HG03280 (cell line): Measurements from ENCODE around the gene GFAP.
"Not testable (repeated sequence)": the region's sequence is repeated elsewhere in the genome, so short reads cannot be mapped to it uniquely, and the experiment has no call there.

Experiments used
- ATAC-seq: cut with Tn5 transposase; IDR thresholded peaks from one replicate; pipeline ENCODE4 v1.9.1; 2021; ENCODE audit warnings: mild to moderate bottlenecking, moderate library complexity; ENCODE audit not compliant: unreplicated experiment

The GFAP gene

DNA sequence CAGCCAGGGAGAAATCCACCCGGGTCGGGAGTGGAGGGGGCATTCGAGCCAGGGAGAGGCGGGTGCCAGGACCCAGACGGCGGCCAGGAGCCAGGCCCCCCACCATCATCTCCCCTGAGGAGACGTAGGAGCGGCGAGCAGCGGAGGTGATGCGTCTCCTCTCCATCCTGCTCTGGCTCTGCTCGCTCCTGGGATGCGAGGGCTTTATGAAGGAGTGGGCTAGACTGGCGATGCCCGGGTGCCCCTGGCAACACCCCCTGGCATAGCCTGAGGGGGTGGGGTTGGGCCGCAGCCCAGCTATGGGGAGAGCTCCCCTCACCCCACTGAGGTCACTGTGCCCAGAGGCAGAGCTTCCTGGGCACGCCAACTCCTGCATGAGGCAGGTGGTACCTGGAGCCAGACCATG lies at the start of gene GFAP:
TSS of gene GFAP (minus strand) at position 180 of the 406 bp plus-strand sequence. CDS start at position 166, 14 bp downstream.
- ATAC-seq = no peak

DNA sequence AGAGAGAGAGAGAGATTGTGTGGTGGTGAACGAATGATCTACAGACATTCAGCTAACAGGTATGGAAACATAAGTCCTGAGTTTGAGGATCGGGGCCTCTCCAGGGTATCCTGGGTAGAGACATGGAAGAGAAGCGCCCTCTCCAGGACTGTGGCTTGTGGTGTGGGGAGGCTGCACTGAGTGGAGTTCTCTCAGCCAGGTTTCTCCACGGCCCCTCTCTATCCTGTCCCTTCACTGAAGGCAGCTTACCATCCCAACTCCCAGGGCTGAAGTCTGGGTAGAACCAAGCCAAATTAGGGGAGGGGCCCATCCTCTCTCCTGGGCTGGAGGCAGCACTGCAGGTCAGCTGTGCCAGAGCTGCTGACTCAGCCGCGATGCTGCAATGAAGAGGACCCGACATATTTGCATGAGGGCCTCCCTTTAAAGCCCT lies 46.6 kb upstream of the GFAP start:
- no peak for ATAC-seq

DNA sequence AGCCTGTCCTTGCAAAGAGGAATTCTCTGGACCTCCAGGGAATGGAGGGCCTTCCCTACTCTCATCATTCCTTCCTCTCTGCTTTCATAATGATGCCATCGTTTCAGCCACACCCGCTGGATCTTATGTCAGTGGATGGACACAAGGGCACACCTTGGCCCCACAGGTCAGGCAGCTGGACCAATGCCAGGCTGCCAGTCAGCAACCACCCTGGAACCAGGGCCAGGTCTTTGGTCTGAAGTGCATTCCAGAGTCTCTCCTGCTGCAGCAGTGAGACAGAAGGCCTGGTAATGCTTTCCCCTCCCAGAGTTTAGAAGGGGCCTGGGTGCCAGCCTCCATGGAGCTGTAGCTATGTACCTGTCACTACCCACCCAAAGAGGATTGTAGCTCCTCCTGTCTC lies 45.4 kb upstream of the GFAP start:
- ATAC-seq = no peak

DNA sequence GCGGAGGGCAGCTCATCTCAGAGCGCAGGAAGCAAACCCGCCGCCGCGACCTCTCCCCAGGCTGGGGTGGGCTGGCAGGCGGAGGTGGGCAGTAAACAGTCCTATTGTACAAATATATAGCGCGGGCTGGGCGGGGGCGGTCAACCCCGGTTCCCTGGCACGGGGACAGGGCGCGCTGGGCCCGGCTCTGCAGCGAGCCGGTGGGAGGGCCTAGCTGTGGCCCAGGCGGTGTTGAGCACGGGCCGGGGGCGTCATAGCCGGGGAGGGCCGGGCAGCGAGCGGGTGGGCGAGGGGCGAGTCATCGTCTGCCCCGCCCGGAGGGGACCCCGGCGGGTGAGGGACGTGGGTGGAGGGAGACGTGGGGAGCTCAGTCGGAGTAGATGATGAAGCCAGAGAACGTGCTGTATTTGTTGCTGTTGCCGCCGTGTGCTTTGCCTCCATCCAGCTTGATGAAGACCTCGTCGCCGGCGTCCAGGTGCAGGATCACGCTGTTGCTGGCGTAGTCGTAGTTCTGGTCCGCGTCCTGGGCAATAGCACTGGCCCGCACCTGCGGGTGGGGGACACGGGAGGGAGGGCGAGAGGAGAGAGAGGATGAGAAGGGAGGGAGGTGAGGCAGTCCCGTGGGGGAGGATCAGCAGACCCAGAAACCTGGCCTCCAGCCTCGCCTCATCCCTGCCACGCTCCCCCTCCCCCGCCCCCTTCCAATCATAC lies 44.7 kb upstream of the GFAP start:
- ATAC-seq = no peak

DNA sequence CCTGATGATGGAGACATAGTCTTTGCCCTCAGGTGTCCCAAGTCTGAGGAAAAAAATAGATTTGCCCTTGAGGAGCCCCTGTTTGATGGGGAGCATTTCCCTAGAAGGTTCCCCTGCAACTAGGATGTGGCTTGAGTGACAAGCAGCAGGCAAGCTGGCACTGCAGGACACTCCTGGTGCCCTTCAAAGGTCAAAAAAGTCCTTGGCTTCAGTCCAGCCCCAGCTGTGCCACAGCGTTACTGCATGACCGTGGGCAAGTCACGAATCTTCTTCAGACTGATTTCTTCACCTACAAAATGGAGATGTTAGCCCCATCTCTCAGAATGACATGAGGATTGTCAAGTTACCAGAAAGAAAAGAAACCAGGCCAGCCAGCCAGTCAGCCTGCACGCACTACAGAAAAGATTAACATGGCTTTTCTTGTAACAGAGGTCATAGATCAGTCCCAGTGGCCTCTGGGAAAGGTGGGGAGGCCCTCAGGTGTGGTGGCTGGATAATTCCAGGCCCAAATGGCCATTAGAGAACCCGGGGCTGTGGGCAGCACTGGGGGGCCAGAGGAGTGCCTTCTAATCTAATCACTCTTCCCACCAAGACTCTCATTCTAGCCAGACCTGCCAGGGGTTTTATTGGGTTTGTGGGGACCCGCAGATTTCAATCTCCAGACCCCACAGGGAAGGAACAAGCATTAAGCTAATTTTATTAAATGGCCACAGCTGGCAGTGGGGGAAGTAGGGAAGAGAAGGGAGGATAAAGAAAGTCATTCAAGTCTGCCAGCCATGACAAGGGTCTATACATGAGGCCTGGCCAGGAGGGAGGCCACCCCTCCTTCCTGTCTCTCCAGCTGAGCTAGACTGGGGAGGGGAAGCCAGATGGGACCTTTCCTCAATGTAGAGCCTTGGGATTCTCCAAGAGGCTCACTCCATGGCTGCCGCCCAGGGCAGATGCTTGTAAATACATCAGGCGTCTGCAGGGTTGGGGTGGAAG lies 42.0 kb upstream of the GFAP start:
- ATAC-seq = no peak

DNA sequence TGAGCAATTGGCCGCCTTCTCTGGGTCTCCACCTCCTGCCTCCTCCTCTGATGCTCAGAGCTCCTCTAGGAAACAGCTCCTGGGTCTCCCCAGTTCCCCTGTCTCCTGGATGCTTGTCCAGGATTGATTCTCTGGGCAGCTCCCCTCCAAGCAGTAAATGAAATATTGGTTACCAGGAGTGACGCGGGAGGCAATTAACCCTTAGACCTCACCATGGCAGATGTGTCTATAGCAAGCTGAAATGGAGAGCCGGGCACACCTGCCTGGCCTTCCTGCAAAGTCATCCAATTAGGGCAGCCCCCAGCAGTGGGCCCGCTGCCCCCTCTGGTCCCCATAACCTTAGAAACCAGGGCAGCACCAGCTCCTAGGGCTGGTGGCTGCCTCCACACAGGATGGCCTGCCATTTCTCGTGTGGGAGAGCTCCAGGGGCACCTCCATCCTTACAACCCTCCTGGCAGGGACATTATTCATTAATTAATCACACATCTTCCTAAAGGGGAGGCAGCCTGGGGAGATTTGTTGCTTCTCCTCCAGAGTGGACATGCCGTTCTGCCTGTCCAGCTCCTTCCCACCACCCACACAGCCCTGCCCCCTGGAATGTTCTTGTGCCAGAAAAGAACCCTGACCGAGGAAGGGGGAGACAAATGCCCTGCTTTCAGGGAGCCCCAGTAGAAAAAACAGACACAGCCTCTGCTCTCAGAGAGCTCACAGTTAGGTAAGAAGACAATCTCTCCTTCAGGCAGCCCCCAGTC lies 40.5 kb upstream of the GFAP start:
- ATAC-seq = no peak

DNA sequence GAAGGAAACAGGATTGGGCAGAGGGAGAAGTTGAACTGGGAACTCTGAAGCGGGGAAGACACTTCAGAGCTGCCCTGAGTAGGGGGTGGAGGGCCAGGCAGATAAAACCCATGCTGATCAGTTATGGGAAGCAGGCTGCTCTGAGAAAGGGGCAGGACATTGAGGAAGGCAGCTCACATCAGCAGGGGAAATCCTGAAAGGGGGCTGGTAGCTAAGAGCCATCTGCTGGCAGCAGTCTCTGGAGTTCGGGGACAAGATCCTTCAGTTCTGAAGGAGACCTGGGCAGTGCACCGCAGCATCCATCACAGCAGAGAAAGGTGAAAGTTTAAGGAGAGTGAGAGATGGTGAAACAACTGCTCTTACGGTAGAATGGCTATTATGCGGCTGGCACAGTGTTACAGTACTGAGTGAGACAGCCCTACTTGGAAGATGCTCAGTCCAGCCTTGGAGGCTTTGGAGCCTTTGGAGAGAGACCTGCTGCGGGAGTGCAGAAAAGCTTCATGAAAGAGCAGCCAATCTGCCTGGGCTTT lies 37.7 kb upstream of the GFAP start:
- no peak for ATAC-seq

DNA sequence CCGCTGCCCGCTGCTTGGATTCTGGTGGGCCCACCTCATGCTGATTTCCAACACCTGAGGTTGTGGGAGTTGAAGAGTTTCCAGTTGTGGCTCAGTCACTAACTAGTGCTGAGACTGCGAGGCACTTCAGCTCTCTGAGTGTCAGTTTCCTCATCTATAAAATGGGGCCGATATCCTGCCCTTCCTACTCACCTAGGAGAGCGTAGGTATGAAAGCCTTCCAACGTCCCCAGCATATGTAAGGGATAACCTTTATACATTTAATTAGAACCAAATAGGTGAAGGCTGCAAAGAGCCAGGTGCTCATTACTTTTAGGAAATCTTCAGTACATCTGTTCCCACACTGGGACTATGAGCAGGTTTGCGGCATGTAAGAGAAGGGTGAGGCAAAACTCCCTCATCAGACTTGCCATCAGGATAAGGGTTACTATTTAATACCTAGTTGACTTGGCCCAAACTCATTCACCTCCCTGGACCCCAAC lies 33.1 kb upstream of the GFAP start:
- ATAC-seq = no peak

DNA sequence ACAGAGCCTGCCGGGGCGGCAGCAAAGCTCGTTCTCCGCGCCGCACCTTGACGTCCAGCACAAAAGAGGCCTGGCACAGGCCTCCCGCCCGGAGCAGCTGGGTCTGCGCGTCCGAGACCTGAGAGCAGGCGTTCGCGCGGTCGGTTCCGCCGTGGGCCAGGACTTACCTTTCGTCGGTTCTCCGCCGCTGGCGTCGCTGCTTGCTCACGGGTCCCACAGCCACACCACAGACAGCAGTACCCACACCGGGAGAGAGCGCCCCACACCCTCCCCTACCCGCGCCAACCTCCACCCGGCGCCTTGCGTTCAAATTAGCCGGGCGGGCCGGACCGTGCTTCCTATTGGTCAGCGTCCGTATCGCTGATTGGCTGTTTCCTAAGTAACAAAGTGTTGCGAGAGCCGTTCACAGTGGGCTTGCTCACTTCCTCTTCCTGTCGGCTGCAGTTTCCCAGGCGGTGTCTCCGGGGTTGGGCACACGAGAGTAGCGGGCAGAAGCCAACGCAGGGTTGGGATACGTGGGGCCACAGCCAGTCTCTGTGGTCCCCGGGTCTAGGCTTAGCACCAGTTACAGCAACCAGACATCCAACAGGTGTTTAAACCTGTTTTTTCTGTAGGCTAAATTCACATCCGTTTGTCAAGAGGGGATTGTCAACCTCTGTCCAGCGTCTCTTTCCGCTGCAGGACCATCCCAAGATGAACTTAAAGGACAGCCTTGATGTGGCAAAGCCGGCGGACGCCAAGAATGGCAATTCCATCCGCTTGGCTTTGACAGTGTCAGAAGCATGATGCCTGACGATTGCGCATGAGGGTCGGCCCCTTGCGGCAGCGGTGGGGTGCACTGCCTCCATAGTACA lies 32.4 kb upstream of the GFAP start, which contains the start of gene KIF18B:
TSS of gene KIF18B (minus strand) at position 313 of the 854 bp plus-strand sequence. CDS start 11,429 bp downstream, outside the sequence.
- peak; percentile 92 for ATAC-seq

DNA sequence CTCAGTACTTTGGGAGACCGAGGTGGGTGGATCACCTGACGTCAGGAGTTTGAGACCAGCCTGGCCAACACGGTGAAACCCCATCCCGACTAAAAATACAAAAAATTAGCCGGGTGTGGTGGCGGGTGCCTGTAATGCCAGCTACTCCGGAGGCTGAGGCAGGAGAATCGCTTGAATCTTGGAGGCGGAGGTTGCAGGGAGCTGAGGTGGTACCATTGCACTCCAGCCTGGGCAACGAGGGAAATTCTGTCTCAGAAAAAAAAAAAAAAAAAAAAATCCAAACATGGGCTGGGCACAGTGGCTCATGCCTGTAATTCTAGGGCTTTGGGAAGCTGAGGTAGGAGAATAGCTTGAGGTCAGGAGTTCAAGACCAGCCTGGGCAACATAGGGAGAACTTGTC lies 30.4 kb upstream of the GFAP start:
- ATAC-seq = not testable (repeated sequence)

DNA sequence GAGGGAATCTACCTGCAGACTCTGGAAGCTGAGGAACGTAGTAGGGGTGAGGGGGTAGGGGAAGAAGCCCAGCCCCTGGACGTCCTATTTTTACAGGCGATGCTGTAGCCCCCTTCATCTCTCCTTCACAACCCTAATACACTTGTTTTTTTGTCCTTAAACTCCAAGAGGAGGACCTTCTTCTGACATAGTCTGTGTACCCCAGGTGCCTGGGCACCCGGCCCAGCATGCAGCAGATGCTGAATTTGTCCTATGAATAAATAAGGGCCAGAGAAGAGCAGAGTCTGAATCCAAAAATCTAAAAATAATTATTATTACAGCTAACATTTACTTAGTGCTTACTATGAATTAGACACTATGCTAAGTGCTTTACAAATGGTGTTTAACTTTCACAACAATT lies 27.2 kb upstream of the GFAP start:
- no peak for ATAC-seq

DNA sequence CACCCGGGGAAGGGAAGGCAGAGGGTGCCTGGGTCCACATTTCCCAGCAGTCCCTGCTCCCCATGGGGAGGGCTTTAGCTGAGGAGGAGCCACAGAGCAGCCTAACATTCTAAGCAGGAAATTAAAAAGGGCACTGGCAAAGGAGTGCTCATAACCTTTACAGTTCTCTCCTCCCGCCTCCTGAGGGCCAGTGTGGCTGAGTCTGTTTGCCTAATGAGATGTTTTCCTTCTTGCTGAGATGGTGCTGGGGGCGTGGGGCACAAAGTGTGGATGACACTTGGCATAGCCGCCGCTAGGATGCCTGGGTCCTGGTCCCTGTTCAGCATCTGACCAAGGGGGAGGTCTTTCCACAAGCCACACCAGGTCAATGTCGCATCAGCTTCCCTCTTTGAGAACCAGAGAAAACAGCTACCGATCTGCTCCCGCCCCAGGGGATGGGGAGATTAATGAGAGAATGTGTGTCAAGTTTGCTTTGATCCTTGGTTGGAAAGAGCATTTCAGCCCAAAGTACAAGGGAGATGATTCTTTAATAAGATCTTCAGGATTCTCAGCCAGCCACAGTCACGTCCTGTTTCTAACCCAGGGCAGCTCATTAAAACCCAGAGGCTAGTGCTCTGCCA lies 26.5 kb upstream of the GFAP start:
- no peak for ATAC-seq

DNA sequence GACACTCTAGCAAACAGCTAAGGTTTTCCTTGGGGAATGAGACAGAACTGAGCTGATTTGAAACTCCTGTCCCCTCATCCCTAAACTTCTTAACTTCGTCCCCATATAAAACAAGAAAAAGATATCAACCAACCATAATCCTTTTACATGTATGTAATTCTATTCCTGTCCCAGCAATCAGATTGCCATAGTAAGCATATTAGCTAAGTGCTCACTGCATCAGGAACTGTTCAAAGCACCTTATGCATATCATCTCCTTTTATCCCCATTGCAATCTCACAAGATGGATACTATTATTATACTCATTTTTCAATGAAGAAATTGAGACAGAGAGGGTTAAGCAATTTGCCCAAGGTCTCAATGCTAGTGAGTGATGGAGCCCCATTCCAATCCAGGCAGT lies 25.5 kb upstream of the GFAP start:
- no peak for ATAC-seq

DNA sequence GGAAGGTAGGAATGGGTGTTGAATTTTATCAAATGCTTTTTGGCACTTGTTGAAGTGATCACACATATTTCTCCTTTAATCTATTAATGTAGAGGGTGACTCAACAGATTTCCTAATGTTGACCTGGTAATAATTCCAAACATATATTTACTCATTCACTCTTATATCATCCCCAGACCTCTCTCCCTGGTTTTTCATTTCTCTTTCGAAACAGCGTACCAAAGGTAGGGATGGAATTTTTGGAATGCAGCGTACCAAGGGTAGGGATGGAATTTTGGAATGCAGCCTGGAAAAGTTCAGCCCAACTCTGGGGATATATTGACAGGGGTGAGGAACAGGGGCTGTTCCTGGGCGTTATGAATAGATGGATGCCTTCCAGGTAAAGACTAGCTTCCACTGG lies 25.0 kb upstream of the GFAP start:
- no peak for ATAC-seq

DNA sequence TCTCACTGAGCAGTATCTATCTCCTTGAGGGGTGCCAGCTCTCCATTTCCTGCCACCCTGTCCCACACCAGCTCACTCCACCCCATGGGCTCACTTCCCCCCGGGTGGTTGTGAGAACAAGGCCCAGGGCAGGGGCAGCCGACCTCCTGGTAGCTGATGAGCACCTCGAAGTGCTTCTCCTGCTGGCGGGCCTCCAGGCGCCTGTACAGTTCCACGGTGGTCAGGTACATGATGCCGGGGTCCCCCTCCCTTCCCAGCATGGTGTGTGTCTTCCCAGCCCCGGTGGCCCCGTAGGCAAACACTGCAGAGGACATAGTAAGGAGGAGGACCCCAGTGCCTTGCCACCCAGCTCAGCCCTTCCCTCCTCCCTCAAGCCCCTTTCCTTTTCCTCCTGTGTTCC lies 19.8 kb upstream of the GFAP start:
- ATAC-seq = no peak

DNA sequence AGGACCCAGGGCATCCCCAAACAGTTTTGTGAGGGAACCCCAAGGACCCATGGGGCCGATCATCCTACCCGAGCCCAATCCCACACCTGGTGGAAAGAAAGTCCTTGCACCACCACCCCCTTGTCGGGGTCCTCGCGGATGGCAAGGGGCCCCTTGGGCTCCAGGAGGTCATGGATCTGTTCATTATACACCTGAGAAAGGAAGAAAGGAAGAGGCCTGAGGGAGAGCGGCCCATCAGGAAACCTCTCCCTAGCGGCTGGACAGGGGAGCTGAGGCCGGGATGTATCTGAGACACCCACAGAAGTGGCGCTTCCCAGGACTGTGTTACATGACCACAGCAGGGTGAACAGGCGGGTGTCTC lies 19.4 kb upstream of the GFAP start:
- ATAC-seq = no peak

DNA sequence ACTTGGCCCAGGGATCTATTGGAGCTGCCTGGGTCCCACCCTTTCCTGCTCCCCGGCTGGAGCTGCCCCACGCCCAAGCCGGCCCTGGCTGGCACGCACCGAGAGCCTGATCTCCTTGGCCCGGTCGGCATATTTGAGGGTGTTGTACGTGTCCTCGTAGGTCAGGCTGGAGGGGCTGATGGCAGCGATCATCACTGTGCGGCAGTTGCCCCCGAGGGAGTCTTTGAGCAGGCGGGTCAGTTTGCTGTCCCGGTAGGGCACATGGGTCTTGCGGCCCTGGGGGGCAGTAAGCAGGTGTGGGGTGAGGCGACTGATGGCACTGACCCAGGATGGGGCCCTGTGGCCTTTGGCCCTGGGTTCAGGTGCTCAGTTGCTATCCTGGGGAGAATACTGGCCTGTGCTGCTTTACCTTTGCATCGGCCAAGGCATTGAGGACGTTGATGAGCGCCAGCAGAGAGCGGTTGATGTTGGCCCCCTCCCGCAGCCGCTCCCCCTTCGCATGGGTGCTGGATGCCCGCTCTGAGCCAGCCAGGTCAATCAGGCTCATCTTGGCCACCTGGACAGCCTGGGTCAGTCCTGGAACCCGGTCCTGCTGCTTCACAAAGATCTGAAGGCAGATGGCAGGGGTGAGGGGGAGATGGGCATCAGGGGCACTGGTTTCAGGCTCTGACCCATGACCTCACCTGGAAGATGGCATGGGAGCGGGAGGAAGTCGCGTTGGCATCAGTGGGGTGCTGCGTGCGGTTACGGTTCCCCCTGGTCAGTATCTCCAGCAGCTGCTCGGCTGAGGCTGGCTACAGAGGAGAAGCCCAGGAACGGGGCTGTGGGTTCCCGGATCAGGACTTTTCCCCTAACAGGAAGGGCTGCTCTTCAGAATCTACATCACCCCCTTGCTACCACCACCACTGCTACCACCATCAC lies 18.8 kb upstream of the GFAP start:
- ATAC-seq = no peak

DNA sequence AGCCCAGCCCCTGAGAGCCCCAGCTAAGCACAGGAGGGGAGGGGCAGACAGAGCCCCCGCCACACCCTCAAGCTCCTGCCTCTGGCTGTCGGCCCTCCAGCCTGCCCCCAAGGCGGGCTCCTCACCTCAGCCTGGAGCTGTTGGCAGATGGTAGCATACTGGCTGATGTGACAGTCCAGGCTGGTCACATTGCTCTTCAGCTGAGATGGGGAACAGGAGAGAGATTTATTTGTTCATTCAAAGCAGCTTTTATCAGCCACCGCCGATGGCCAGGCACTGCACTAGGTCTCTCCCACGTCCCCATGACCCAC lies 17.4 kb upstream of the GFAP start:
- ATAC-seq = no peak
